Peyer's patch (tissue), 4 donors: ENCODE results near the gene RTP3. TPM values are rescaled to one million over a fixed set of nuclear protein-coding genes. Genes with fewer than 3 reads are reported as not detected.
"Not testable (repeated sequence)": the region's sequence is repeated elsewhere in the genome, so short reads cannot be mapped to it uniquely, and the experiment has no call there.

Source experiments
- DNase-seq, 3 donors: peaks; one replicate each; pipeline ENCODE4 v3.0.0-alpha.2; 2017 to 2019
- H3K27ac ChIP-seq, 4 donors: fragments of 200-600 bp; sonication (generic); one replicate each; pipeline ENCODE4 v1.5.1; 2016 to 2019
- H3K27me3 ChIP-seq, 2 donors: fragments of 200-600 bp; sonication (generic); one replicate each; pipeline ENCODE4 v1.5.1; 2019
- H3K36me3 ChIP-seq, 3 donors: fragments of 200-600 bp; sonication (generic); one replicate each; pipeline ENCODE4 v1.5.1; 2016 to 2019
- H3K4me1 ChIP-seq, 4 donors: fragments of 200-600 bp; sonication (generic); one replicate each; pipeline ENCODE4 v1.5.1; 2016 to 2019
- H3K4me3 ChIP-seq, 4 donors: fragments of 200-600 bp; sonication (generic); 1 replicate in 3 of 4; 2 replicates in 1 of 4; pipeline ENCODE4 v1.5.1; 2016 to 2019; ENCODE audit warnings: mild to moderate bottlenecking in 1 of 4
- H3K9me3 ChIP-seq, 4 donors: fragments of 200-600 bp; sonication (generic); one replicate each; pipeline ENCODE4 v1.5.1; 2016 to 2019; ENCODE audit warnings: mild to moderate bottlenecking in 1 of 4
- POLR2A ChIP-seq, 2 donors: fragments of 450-650 bp; IDR thresholded peaks; one replicate each; pipeline ENCODE4 v1.5.1; 2017; ENCODE audit warnings: antibody characterized with exemption in 2 of 2, mild to moderate bottlenecking in 2 of 2, moderate library complexity in 2 of 2
- total RNA-seq, 4 donors: library from RNA; depleted of rRNA; stranded (reverse); fragments of >200 nt; gene quantifications; one replicate each; pipeline ENCODE4 v1.1.0, GENCODE V29; 2016
- TF ChIP-seq, protein P1 (sequence below), 6 experiments: fragments of 450-650 bp in 4 of 6; fragments of 200-600 bp in 2 of 6; sonication (generic) in 1 of 6; IDR thresholded peaks; one replicate each; pipeline ENCODE4 v1.5.1; 2017 to 2019; ENCODE audit warnings: antibody characterized with exemption in 6 of 6, mild to moderate bottlenecking in 3 of 6, moderate library complexity in 1 of 6

The RTP3 gene
- total RNA-seq, 4 donors from 2014 or later = not detected

DNA sequence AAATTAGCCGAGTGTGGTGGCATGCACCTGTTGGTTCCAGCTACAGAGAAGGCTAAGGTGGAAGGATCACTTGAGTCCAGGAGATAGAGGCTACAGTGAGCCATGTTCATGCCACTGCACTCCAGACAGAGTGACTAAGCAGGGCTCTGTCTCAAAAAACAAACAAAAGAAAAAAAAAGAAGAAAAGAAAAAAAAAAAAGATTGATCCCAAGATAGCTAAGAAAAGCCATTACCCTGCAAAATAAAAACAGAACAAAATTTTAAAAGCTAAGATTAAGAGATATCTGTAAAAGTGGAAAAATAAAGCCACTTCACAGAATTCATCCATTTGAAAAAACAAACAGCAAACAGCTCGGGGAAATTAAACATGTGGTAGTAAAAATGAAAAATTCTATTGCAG, 44.6 kb downstream of the RTP3 start:
- TF ChIP-seq POLR2A (IDR thresholded peaks at IDR 0.05) = no peak
- TF ChIP-seq, protein P1, sequence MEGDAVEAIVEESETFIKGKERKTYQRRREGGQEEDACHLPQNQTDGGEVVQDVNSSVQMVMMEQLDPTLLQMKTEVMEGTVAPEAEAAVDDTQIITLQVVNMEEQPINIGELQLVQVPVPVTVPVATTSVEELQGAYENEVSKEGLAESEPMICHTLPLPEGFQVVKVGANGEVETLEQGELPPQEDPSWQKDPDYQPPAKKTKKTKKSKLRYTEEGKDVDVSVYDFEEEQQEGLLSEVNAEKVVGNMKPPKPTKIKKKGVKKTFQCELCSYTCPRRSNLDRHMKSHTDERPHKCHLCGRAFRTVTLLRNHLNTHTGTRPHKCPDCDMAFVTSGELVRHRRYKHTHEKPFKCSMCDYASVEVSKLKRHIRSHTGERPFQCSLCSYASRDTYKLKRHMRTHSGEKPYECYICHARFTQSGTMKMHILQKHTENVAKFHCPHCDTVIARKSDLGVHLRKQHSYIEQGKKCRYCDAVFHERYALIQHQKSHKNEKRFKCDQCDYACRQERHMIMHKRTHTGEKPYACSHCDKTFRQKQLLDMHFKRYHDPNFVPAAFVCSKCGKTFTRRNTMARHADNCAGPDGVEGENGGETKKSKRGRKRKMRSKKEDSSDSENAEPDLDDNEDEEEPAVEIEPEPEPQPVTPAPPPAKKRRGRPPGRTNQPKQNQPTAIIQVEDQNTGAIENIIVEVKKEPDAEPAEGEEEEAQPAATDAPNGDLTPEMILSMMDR (IDR thresholded peaks at IDR 0.05) = no peak
- no peak overlapping the region for H3K27ac ChIP-seq
- H3K4me3 ChIP-seq = no peak overlapping the region

DNA sequence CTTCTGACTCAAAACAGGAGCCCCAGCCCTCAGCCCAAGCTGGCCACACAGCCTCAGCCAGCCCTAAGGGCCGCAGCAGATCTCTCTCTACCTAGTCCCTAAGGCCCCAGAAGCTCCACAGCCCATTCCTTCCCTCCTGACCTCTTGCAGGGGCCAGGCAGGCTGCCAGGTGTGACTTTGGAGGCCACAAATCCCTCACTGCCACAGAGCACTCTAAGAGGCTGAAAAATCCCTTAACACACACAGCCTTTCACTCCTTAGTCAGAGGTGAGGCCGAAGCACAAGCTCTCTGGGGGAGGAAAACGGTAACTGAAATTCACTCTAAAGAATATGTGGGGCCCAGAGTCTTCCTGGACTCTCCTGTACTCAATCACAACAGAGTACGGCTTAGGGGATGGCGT, 45.0 kb downstream of the RTP3 start:
- H3K27me3 ChIP-seq = no peaks in the 10 kb centered on the region
- H3K9me3 ChIP-seq = no peaks in the 10 kb centered on the region
- H3K27ac ChIP-seq = no peak overlapping the region
- no peak overlapping the region for H3K4me3 ChIP-seq
- no peaks in the 10 kb centered on the region for H3K36me3 ChIP-seq
- H3K4me1 ChIP-seq = peaks cover 0 to 15% (median 7%) of the 10 kb centered on the region in 4 donors
- TF ChIP-seq POLR2A (IDR thresholded peaks at IDR 0.05) = no peak
- TF ChIP-seq, protein P1 (IDR thresholded peaks at IDR 0.05) = no peak
- peak in 1 of 3 donors; percentile 15 for DNase-seq

More for the DNA sequence above, 44.6 kb downstream of the RTP3 start:
- Histone ChIP-seq H3K36me3 (no peaks in the 10 kb centered on the region), H3K9me3 (no peaks in the 10 kb centered on the region), H3K27me3 (no peaks in the 10 kb centered on the region), H3K4me1 (peaks cover 0 to 18% (median 8%) of the 10 kb centered on the region in 4 donors)
- no peak for DNase-seq

DNA sequence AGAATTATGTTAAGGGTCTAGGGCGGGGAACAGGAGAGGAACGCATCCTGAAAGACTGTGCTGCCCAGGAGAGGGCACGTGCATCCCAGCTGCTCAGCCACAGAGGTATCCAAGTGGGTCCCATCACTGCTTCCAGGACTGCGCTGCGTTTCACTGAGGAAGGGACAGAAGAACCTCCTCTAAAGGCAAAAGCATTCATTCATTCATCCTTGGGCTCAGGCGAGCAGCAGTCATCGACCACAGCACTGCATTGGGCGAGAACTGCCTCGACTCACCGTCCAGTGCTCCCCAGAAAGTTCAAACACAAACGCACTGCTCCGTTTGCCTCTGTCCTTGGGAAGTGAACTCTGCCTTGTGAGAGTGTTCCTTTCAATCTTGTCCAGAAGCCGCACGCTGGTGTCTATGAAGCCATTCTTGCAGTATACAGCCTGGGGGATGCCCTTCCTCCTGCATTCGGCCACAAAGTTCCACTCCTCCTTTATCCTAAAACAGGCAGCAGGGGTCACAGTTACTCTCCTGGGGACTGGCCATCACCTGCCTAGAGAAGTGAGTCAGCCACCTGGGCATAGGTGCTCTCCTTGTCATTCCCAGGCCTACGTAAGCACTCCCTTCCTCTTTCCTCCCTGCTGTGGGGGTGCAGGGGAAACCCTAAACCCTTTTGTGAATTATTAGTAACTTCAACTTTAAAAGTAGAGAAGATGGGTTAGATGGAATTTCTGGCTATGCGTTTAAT, 47.2 kb downstream of the RTP3 start:
- peak in 1 of 3 donors; percentile 10 for DNase-seq
- H3K27me3 ChIP-seq = no peaks in the 10 kb centered on the region
- H3K36me3 ChIP-seq = no peaks in the 10 kb centered on the region
- peaks cover 0 to 4% (median under 1%) of the 10 kb centered on the region in 4 donors for H3K4me1 ChIP-seq
- no peak for TF ChIP-seq POLR2A (IDR thresholded peaks at IDR 0.05)
- TF ChIP-seq, protein P1 (IDR thresholded peaks at IDR 0.05) = no peak
- H3K27ac ChIP-seq = no peak overlapping the region
- H3K9me3 ChIP-seq = no peaks in the 10 kb centered on the region
- no peak overlapping the region for H3K4me3 ChIP-seq

DNA sequence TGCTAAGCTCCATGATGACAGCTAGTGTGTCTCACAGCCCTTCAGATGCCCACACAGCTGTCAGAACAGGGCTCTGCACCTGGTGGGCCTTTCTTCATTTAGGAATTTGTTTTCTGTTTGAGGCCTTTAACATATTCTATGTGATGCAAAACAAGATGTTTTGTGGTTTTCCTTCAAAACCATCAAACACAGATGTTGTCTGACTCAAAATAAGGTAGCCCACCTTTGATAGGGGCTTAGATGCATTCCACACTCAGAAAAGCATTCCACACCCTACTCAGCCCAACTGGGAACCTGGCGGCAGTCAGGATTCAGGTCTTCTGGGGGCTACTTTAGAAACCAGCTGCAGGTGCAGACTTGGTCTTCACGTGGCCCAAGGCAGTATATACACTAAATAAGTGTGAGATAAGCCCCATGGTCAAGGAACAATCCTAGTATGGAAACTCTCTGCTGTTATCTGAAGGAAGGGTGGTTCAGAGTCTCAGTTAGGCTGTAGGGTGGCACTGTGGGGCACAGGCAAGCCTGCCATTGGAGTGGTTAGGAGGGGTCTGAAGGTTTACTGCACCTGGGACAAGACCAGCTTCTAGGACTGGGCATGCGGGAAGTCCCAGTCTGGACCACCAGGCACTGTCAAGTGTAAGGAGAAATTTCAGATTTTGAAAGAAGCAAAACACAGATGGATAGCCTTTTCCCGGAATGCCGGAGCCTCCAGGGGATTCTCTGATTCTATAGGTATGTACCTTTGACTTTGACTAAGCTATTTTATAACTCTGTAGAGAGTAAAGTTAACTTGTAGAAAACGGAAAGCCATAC, 48.2 kb downstream of the RTP3 start:
- Histone ChIP-seq H3K9me3 (no peaks in the 10 kb centered on the region), H3K4me3 (no peak overlapping the region), H3K4me1 (no peaks in the 10 kb centered on the region), H3K36me3 (no peaks in the 10 kb centered on the region), H3K27me3 (no peaks in the 10 kb centered on the region), H3K27ac (peak overlapping the region in 1 of 4 donors; percentile 17)
- TF ChIP-seq, protein P1 (IDR thresholded peaks at IDR 0.05) = no peak
- no peak for TF ChIP-seq POLR2A (IDR thresholded peaks at IDR 0.05)
- peak in 1 of 3 donors; percentile 13 for DNase-seq

DNA sequence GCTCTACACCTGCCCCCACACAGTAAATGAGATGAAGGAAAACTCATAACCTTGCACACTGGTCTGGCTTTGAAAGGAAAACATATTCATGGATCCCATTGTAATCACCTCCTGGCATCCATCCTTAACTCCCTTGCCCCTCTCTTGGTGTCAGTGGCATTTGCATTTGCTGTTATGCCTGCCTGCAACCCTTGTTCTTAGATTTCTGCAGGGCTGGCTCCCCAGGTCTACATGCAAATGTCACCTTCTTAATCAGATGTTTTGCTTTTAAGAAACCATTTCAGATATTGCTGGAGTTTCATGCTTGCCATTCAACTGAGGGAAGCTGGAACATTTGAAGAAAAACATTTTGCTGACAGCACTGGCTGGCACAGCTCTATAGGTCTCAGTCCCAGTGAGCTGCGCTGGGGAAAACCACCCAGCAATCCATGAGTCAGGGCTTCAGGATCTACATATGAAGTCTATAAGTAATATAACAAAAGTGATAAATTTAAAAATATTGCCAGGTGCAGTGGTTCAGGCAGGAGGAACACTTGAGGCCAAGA, 49.2 kb downstream of the RTP3 start:
- Histone ChIP-seq H3K27me3 (no peaks in the 10 kb centered on the region), H3K36me3 (no peaks in the 10 kb centered on the region), H3K4me3 (no peak overlapping the region), H3K9me3 (no peaks in the 10 kb centered on the region), H3K27ac (no peak overlapping the region), H3K4me1 (no peaks in the 10 kb centered on the region)
- peak in 1 of 3 donors; percentile 15 for DNase-seq
- TF ChIP-seq, protein P1 (IDR thresholded peaks at IDR 0.05) = no peak
- TF ChIP-seq POLR2A (IDR thresholded peaks at IDR 0.05) = no peak

DNA sequence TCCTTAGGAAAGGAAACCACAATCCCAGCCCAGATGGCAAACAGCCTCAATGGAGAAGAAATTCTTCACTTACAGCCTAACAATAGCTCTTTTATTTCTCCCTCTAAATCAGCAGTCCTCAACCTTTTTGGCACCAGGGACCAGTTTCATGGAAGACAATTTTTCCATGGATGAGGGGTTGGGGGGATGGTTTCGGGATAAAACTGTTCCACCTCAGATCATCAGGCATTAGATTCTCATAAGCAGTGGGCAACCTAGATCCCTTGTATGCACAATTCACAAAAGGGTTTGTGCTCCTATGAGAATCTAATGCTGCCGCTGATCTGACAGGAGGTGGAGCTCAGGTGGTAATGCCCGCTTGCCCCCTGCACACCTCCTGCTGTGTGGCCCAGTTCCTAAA, 50.8 kb downstream of the RTP3 start:
- not testable (repeated sequence) for H3K9me3 ChIP-seq, H3K36me3 ChIP-seq, H3K4me3 ChIP-seq, H3K27me3 ChIP-seq, H3K4me1 ChIP-seq, DNase-seq, H3K27ac ChIP-seq
